Spleen (tissue), 11 donors: Measurements from ENCODE around the gene TRIM3. TPM values are rescaled to one million over a fixed set of nuclear protein-coding genes. Genes with fewer than 3 reads are reported as not detected.
A peak's percentile ranks its signal among the peaks of the same experiment; 100 is the strongest.

Source experiments
- DNase-seq: peaks from one replicate; pipeline ENCODE4 v3.0.0-alpha.2; 2020
- H3K27ac ChIP-seq, 8 donors: fragments of 200-600 bp; sonication (generic) in 7 of 8; 1 replicate in 4 of 8; 2 replicates in 4 of 8; pipeline versions ENCODE4 v1.5.0 to v1.8.0; 2016 to 2021; ENCODE audit warnings: inconsistent platforms in 4 of 8, mild to moderate bottlenecking in 4 of 8, moderate library complexity in 1 of 8
- H3K27me3 ChIP-seq, 7 donors: fragments of 200-600 bp; sonication (generic) in 6 of 7; replicated peaks in 1 of 7; 1 replicate in 4 of 7; 2 replicates in 3 of 7; pipeline versions ENCODE4 v1.5.0 to v1.8.0; 2016 to 2021; ENCODE audit warnings: inconsistent platforms in 3 of 7, mild to moderate bottlenecking in 1 of 7
- H3K36me3 ChIP-seq, 6 donors: fragments of 200-600 bp; sonication (generic) in 5 of 6; 1 replicate in 4 of 6; 2 replicates in 2 of 6; pipeline versions ENCODE4 v1.5.0 to v1.8.0; 2016 to 2021; ENCODE audit warnings: inconsistent platforms in 2 of 6
- H3K4me1 ChIP-seq, 6 donors: fragments of 200-600 bp; sonication (generic) in 5 of 6; 1 replicate in 3 of 6; 2 replicates in 3 of 6; pipeline versions ENCODE4 v1.5.0 to v1.8.0; 2016 to 2021; ENCODE audit warnings: inconsistent platforms in 3 of 6
- H3K4me3 ChIP-seq, 8 donors: fragments of 200-600 bp; sonication (generic) in 7 of 8; 1 replicate in 4 of 8; 2 replicates in 4 of 8; pipeline versions ENCODE4 v1.5.0 to v1.8.0; 2016 to 2021; ENCODE audit warnings: inconsistent platforms in 4 of 8, mild to moderate bottlenecking in 4 of 8, moderate library complexity in 2 of 8
- H3K9me3 ChIP-seq, 8 donors: fragments of 200-600 bp; sonication (generic) in 7 of 8; 1 replicate in 4 of 8; 2 replicates in 4 of 8; pipeline versions ENCODE4 v1.5.0 to v1.8.0; 2016 to 2021; ENCODE audit warnings: inconsistent platforms in 4 of 8
- CTCF ChIP-seq, 11 experiments: fragments of 200-600 bp in 7 of 11; fragments of 450-650 bp in 4 of 11; sonication (generic) in 4 of 11; IDR thresholded peaks in 8 of 11; conservative IDR thresholded peaks in 3 of 11; 1 replicate in 7 of 11; 2 replicates in 4 of 11; pipeline versions ENCODE4 v1.4.0 to v1.8.0; 2016 to 2021; ENCODE audit warnings: antibody characterized with exemption in 11 of 11, inconsistent platforms in 4 of 11, mild to moderate bottlenecking in 1 of 11
- POLR2A ChIP-seq, 3 donors: fragments of 450-650 bp; IDR thresholded peaks; one replicate each; pipeline ENCODE4 v1.5.1; 2017; ENCODE audit warnings: antibody characterized with exemption in 3 of 3, mild to moderate bottlenecking in 1 of 3
- POLR2AphosphoS5 ChIP-seq, 3 donors: sonication (generic); formaldehyde crosslinking; IDR thresholded peaks; one replicate each; pipeline ENCODE4 v1.5.1; 2017; ENCODE audit warnings: antibody characterized with exemption in 3 of 3
- WGBS, 5 donors: extraction: QIAGEN DNeasy Blood & Tissue Kit in 3 of 5; methylation state at CpG; one replicate each; pipeline versions ENCODE4 v1.1.5 to v1.1.7; 2013 to 2018; 5-methylcytosine and 5-hydroxymethylcytosine counted together
- intact Hi-C: fragments of 100-400 bp; cut with DNase I; formaldehyde crosslinking; loops from one replicate; pipeline ENCODE4 v1.15.0; 2023; ENCODE audit warnings: low total_unique reads
- polyA plus RNA-seq, 3 donors: library from polyadenylated mRNA; stranded (reverse); fragments of 200-250 nt; gene quantifications; one replicate each; pipeline ENCODE4 v1.2.1, GENCODE V29; 2013
- total RNA-seq, 7 donors: library from RNA; depleted of rRNA in 3 of 7; stranded (reverse); fragments of >200 nt in 3 of 7; fragmentation: NEBNext Ultra II Directional in 4 of 7; extraction: Animal tissue kit (Norgen Biotek cat#: 25700) in 4 of 7; gene quantifications; one replicate each; pipeline versions ENCODE4 v1.1.0 to v1.2.1, GENCODE V29; 2016 to 2021
- donor health status: healthy with polysubstance abuse.
- donor health status: DM: no; HTN: no; CAD: no; lungs with moderate emphysema.
- donor health status: DM: no; HTN: no; CAD: no.
- donor health status: Bipolar disorder and iron deficiency.
- donor health status: healthy.
- donor health status: DM: no; HTN: no; CAD: no.
- donor health status: DM: yes; HTN: yes; CAD: no.

TRIM3 gene
- total and polyA plus RNA-seq, 10 donors: 6.3 to 27.6 (median 13.7) TPM

GRCh38 chr11:6505577-6506240 is 32.0 kb upstream of the TRIM3 start:
- H3K9me3 ChIP-seq: no peaks in the 10 kb centered on the region
- H3K27ac ChIP-seq: no peak overlapping the region
- intact Hi-C loops: loop anchor here (5.0 to 10.0 kb wide), 2 partner anchors 61 to 128 kb away; partner anchors contain the start of gene HPX
- H3K4me1 ChIP-seq: no peaks in the 10 kb centered on the region
- H3K4me3 ChIP-seq: no peak overlapping the region
- peaks cover 0 to 68% (median 16%) of the 10 kb centered on the region in 6 donors for H3K36me3 ChIP-seq
- DNase-seq: no peak
- WGBS, 5 donors: 67 to 76% (median 67%) methylated on average over 2 of the region's 2 CpGs
- TF ChIP-seq POLR2A (IDR thresholded peaks at IDR 0.05) (no peak), CTCF (IDR thresholded peaks at IDR 0.05 in 8 of 11, conservative IDR thresholded peaks at IDR 0.05 in 3 of 11) (peak; percentile 40 to 78 (median 64)), POLR2AphosphoS5 (IDR thresholded peaks at IDR 0.05) (no peak)
- H3K27me3 ChIP-seq: no peaks in the 10 kb centered on the region

GRCh38 chr11:6504166-6504565 is 30.4 kb upstream of the TRIM3 start:
- intact Hi-C loops: loop anchor here (10.0 kb wide), 1 partner anchor 59 kb away; the partner anchor contains the start of gene HPX
- H3K4me3 ChIP-seq: no peak overlapping the region
- H3K27ac ChIP-seq: no peak overlapping the region
- 81 to 92% (median 87%) methylated on average over 3 of the region's 3 CpGs for WGBS, 5 donors
- H3K36me3 ChIP-seq: peaks cover 0 to 68% (median 16%) of the 10 kb centered on the region in 6 donors
- TF ChIP-seq POLR2AphosphoS5 (IDR thresholded peaks at IDR 0.05) (no peak), POLR2A (IDR thresholded peaks at IDR 0.05) (no peak), CTCF (IDR thresholded peaks at IDR 0.05 in 8 of 11, conservative IDR thresholded peaks at IDR 0.05 in 3 of 11) (no peak)
- H3K4me1 ChIP-seq: no peaks in the 10 kb centered on the region
- H3K9me3 ChIP-seq: no peaks in the 10 kb centered on the region
- no peak for DNase-seq
- H3K27me3 ChIP-seq: no peaks in the 10 kb centered on the region

- WGBS, 5 donors: 90 to 97% (median 96%) methylated on average over 3 of the region's 3 CpGs
- no peak for DNase-seq
Observed at GRCh38 chr11:6502382-6502781, 28.6 kb upstream of the TRIM3 start.

More at GRCh38 chr11:6502382-6502781, 28.6 kb upstream of the TRIM3 start:
- no peaks in the 10 kb centered on the region for H3K4me1 ChIP-seq
- H3K9me3 ChIP-seq: no peaks in the 10 kb centered on the region
- intact Hi-C loops: loop anchor here (10.0 kb wide), 1 partner anchor 58 kb away; the partner anchor contains the start of gene HPX
- H3K36me3 ChIP-seq: peaks cover 0 to 76% (median 24%) of the 10 kb centered on the region in 6 donors
- no peak for TF ChIP-seq POLR2AphosphoS5 (IDR thresholded peaks at IDR 0.05)
- no peak for TF ChIP-seq POLR2A (IDR thresholded peaks at IDR 0.05)
- no peak for TF ChIP-seq CTCF (IDR thresholded peaks at IDR 0.05 in 8 of 11, conservative IDR thresholded peaks at IDR 0.05 in 3 of 11)
- no peak overlapping the region for H3K4me3 ChIP-seq
- H3K27me3 ChIP-seq: no peaks in the 10 kb centered on the region
- no peak overlapping the region for H3K27ac ChIP-seq
